Stimulated activated CD4-positive, alpha-beta T cell treated with anti-CD3 and anti-CD28 coated beads, TNF-alpha, amount 100 ng/mL, for 48 hours (primary cell): Measurements from ENCODE around the gene PTPRCAP.

ENCODE experiments used
- DNase-seq, 3 donors: peaks; one replicate each; pipeline ENCODE4 v3.0.0-alpha.2; 2020; ENCODE audit warnings: low read depth in 3 of 3

Gene PTPRCAP

DNA sequence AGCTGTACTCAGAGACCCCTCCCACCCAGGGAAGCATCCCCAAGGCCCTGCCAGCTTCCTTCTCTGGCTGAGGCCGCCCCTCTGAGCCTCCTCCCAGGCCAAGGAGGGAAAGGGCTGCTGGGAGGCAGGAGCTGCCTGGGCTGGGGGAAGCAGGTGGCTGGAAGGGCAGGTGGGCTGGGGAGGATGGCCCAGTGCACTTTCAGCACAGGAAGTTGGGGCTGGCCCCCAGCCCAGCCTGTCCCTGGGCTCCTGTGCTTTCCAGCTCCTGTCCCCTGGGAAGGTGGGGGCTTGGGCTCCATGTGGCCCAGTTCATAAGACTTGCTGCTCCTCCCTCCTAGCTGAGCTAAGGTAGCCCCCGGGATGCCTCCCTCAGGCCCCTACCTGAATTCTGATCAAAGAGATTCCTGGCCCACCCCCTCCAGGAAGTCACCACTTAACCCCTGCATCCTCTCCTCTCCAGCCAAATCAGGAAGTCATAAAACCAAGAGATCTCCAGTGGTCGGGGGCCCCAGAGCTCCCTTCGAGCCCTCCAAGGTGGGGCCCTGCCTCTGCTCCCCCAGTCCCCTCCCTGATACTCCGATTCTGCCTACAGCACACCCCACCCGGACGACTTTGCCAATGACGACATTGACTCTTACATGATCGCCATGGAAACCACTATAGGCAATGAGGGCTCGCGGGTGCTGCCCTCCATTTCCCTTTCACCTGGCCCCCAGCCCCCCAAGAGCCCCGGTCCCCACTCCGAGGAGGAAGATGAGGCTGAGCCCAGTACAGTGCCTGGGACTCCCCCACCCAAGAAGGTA is 40.7 kb downstream of the PTPRCAP start:
- no peak for DNase-seq

GRCh38 chr11:67396259-67396581 is 41.3 kb downstream of the PTPRCAP start:
- DNase-seq: no peak

- no peak for DNase-seq
Measured at GRCh38 chr11:67395555-67396258, 41.8 kb downstream of the PTPRCAP start.

GRCh38 chr11:67393990-67394389 is 43.5 kb downstream of the PTPRCAP start:
- no peak for DNase-seq

DNA sequence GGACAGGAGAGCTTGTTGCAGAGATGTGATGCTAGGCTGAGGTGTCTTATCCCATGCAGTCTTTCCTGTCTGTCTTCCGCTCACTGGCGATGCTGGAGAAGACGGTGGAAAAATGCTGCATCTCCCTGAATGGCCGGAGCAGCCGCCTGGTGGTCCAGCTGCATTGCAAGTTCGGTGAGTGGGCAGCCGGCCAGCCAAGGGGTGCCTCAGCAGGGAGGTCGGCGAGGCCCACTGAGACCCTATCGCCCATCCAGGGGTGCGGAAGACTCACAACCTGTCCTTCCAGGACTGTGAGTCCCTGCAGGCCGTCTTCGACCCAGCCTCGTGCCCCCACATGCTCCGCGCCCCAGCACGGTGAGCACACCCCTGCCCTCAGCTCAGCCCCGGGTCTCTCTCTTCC is 44.0 kb downstream of the PTPRCAP start:
- no peak for DNase-seq

GRCh38 chr11:67392183-67392715 is 45.2 kb downstream of the PTPRCAP start:
- no peak for DNase-seq

DNA sequence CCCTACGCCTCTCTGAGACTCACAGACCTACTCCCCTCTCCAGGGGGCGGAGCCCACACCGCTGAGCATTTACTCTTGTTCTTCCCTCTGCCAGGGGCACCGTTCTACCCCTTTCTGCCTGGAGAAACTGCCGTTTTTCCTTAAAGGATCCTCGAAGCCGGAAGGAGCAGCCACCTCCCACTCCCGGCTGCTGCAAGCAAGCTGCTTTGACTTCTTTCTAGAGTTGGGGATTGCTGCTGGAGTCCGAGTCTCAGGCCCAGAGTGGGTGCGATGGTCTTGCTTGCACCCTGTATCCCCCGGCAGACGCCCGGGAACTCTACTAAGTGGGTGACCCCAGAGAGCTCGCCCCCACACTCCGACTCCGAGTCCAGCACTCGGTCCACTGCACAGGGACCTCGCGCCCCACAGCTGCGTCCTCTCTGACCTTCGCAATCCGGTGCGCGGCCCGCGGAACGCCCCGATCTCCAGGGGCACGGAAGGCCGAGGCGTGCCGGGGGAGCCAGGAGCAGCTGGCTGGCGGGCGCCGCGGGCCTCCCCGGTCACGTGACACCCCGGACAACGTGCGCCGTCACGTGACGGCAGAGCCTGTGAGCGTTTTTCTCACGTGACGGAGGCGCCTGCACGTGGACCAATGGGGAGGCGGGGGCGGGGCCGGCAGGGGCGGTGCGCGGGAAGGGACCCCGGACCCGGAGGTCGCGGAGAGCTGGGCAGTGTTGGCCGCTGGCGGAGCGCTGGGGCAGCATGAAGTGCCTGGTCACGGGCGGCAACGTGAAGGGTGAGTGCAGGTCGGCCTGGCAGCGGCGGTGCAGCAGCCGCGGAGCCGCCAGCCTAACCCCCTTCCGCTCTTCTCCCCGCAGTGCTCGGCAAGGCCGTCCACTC is 45.9 kb downstream of the PTPRCAP start, which contains the start of gene RAD9A:
Gene RAD9A, plus strand, starts transcription at position 683 of the 879 bp plus-strand sequence. Its CDS starts 59 bp downstream, at position 742.
- peak; percentile 83 to 95 (median 84) for DNase-seq

DNA sequence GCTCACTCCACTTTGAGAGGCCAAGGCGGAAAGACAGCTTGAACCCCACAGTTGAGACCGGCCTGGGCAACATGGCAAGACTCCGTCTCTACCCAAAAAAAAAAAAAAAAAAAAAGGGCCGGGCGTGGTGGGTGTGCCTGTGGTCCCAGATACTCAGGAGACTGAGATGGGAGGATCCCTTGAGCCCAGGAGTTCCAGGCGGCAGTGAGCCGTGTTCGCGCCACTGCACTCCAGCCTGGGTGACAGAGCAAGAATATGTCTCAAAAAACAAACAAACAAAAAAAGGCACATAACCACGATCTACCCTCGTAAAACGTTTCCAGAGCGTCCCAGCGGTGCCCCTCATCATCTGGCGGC is 46.6 kb downstream of the PTPRCAP start:
- no peak for DNase-seq

DNA sequence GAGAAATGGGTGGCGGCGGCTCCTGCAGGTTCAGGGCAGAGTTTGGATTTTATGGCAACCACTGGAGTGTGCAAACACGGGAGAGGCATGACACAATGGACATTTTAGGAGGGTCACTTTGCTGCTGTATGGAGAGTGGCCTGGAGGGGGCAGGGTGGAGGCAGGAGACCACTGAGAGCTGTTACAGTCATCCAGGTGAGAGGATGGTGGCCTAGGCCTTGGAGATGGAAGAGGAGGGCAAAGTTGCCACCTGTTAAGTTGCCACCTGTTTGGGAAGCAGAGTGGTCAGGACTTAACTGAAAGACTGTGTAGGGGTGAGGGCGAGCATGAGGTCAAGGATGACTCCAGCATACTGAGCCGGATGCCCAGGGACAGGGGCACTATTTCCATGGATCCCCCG is 48.0 kb downstream of the PTPRCAP start:
- no peak for DNase-seq

DNA sequence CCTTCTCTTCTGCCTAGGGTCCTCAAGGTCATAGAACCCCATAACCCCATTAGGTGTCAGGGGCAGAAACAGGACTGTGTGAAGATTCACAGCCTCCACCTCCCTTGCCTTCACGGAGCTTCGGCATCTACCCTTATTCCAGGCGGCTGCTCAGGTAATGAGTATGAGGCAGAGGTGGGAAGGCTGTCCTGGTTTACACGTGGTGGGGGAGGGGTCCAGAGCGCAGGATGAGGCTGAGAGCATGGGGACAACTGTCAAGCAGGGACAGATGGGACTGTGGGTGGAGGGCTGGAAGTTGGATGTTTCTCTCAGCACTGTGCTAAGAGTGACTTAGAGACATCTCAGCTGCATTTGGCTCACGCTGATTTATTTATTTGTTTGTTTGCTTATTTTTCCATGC is 50.0 kb downstream of the PTPRCAP start:
- DNase-seq: no peak

GRCh38 chr11:67387069-67387468 is 50.4 kb downstream of the PTPRCAP start:
- DNase-seq: no peak
